ENCODE data around the gene CFAP126.
"Not testable (repeated sequence)": the region's sequence is repeated elsewhere in the genome, so short reads cannot be mapped to it uniquely, and the experiment has no call there.

The CFAP126 gene

GRCh38 chr1:161406551-161406950, 38.9 kb upstream of the CFAP126 start:
- H3K4me1 ChIP-seq (ENCODE audit: control insufficient read depth, insufficient read depth, low read length); POLR2A ChIA-PET; H3K4me3 ChIP-seq (ENCODE audit: low read depth, low read length); H3K27ac ChIP-seq (ENCODE audit: extremely low read depth, low read depth, low read length); H3K36me3 ChIP-seq (ENCODE audit: control insufficient read depth in 2 of 2, insufficient read depth in 1 of 2, low read length in 2 of 2); H3K9me3 ChIP-seq (ENCODE audit: control insufficient read depth, insufficient read depth, low read depth, low read length): not testable (repeated sequence)
- CTCF ChIA-PET, result interaction anchor here (0.6 to 0.7 kb wide), 2 partner anchors 13 to 142 kb away, joined by 3 read pairs; no protein-coding TSS in a partner anchor

DNA sequence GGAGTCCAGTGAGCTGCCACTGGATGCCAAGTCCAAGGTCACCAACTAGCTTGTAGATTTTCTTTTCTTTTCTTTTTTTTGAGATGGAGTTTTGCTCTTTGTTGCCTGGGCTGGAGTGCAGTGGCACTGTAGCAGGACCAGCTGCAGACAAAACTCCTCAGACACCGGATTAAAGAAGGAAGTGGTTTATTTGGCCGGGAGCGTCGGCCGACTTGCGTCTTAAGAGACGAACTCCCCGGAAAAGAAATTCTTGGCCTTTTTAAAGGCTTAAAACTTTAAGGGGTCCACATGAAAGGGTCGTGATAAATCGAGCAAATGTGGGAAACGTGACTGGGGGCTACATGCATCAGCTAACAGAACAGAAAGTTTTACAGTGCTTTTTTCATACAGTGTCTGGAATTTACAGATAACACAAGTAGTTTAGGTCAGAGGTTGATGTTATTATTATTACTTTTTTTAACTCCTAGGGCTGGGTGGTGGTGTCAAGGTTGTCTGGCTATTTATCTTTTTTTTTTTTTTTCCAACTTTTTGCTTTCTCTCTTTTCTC, 36.4 kb upstream of the CFAP126 start:
- no peaks in the 10 kb centered on the region for H3K9me3 ChIP-seq (ENCODE audit: control insufficient read depth, insufficient read depth, low read depth, low read length)
- no peak overlapping the region for H3K4me3 ChIP-seq (ENCODE audit: low read depth, low read length)
- H3K4me1 ChIP-seq (ENCODE audit: control insufficient read depth, insufficient read depth, low read length), result no peaks in the 10 kb centered on the region
- no peak for TF ChIP-seq ZNF174 (tag by site-specific recombination; IDR thresholded peaks at IDR 0.05)
- no peak for TF ChIP-seq YY1 (tag by site-specific recombination; IDR thresholded peaks at IDR 0.05)
- no peak for TF ChIP-seq ZFP69B (tag by site-specific recombination; IDR thresholded peaks at IDR 0.05)
- no peak for TF ChIP-seq HOXD13 (CRISPR knock-in tag; IDR thresholded peaks at IDR 0.05; ENCODE audit: borderline replicate concordance)
- ChIA-PET CTCF (interaction anchor here (0.5 to 0.7 kb wide), 3 partner anchors 19 to 181 kb away, joined by 3 to 8 read pairs (median 3); partner anchors contain the start of gene APOA2), POLR2A (no interaction called here)
- no peaks in the 10 kb centered on the region for H3K36me3 ChIP-seq (ENCODE audit: control insufficient read depth in 2 of 2, insufficient read depth in 1 of 2, low read length in 2 of 2)
- H3K27ac ChIP-seq (ENCODE audit: extremely low read depth, low read depth, low read length), result no peak overlapping the region

DNA sequence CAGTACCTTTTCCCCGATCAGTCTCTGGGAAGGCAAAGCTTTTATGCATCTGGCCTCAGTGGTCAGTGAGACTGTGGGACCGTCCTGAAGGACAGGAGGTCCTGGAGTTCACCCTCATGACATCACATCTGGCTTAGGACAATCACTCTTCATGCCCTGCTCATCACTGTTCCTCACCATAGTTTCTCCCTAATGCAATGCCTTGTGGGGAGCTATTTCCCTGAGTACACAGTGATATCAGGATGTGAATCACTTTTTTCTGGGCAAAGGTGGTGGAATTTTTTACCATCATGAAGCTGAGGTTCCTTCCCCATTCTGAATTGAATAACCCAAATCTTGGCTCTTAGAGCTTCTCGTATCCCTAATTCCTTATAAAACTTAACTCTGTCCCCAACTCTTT, 34.8 kb upstream of the CFAP126 start:
- Histone ChIP-seq H3K4me1 (ENCODE audit: control insufficient read depth, insufficient read depth, low read length) (no peaks in the 10 kb centered on the region), H3K9me3 (ENCODE audit: control insufficient read depth, insufficient read depth, low read depth, low read length) (no peaks in the 10 kb centered on the region), H3K4me3 (ENCODE audit: low read depth, low read length) (no peak overlapping the region), H3K36me3 (ENCODE audit: control insufficient read depth in 2 of 2, insufficient read depth in 1 of 2, low read length in 2 of 2) (no peaks in the 10 kb centered on the region), H3K27ac (ENCODE audit: extremely low read depth, low read depth, low read length) (no peak overlapping the region)
- ChIA-PET POLR2A (interaction anchor here (1.5 kb wide), 1 partner anchor 13 kb away, joined by 5 read pairs; no protein-coding TSS in a partner anchor), CTCF (interaction anchor here (0.6 to 1.3 kb wide), 3 partner anchors 21 to 210 kb away, joined by 3 to 5 read pairs (median 3); partner anchors contain the start of gene SDHC)
- TF ChIP-seq HOXA7 (CRISPR knock-in tag; IDR thresholded peaks at IDR 0.05; ENCODE audit: borderline replicate concordance) (no peak), ZFHX2 (tag by site-specific recombination; conservative IDR thresholded peaks at IDR 0.05) (no peak), CTCF (tag by site-specific recombination; IDR thresholded peaks at IDR 0.05) (no peak), ZNF184 (tag by site-specific recombination; IDR thresholded peaks at IDR 0.05) (no peak), ZFP37 (tag by site-specific recombination; IDR thresholded peaks at IDR 0.05) (no peak), ZBTB44 (tag by site-specific recombination; IDR thresholded peaks at IDR 0.05) (no peak), KLF7 (tag by site-specific recombination; IDR thresholded peaks at IDR 0.05; ENCODE audit: borderline replicate concordance) (no peak), ZNF362 (tag by site-specific recombination; IDR thresholded peaks at IDR 0.05) (no peak), ZNF843 (tag by site-specific recombination; IDR thresholded peaks at IDR 0.05) (no peak), ZNF777 (tag by site-specific recombination; IDR thresholded peaks at IDR 0.05; ENCODE audit: borderline replicate concordance) (no peak)
- TF ChIP-seq, protein P1, sequence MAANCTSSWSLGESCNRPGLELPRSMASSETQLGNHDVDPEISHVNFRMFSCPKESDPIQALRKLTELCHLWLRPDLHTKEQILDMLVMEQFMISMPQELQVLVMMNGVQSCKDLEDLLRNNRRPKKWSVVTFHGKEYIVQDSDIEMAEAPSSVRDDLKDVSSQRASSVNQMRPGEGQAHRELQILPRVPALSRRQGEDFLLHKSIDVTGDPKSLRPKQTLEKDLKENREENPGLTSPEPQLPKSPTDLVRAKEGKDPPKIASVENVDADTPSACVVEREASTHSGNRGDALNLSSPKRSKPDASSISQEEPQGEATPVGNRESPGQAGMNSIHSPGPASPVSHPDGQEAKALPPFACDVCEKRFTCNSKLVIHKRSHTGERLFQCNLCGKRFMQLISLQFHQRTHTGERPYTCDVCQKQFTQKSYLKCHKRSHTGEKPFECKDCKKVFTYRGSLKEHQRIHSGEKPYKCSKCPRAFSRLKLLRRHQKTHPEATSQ (tag by site-specific recombination; IDR thresholded peaks at IDR 0.05), result no peak
